Neural cell (in vitro differentiated cells): ENCODE data around the gene SLC6A18. TPM values are rescaled to one million over a fixed set of nuclear protein-coding genes. Genes with fewer than 3 reads are reported as not detected.

ENCODE experiments used
- H2AFZ ChIP-seq: fragments of 200-600, 300-800 bp; sonication (generic), shearing (Covaris generic); 2 replicates; pipeline ENCODE4 v1.6.0; 2014; ENCODE audit warnings: low read depth, mild to moderate bottlenecking, antibody characterized with exemption, low read length, moderate library complexity
- H3F3A ChIP-seq: fragments of 200-600 bp; shearing (Covaris generic); 2 replicates; pipeline ENCODE4 v1.6.1; 2016; ENCODE audit warnings: mild to moderate bottlenecking, moderate library complexity, mixed read lengths, antibody characterized with exemption, low read length; ENCODE audit not compliant: insufficient read depth, poor library complexity, severe bottlenecking
- H3K27ac ChIP-seq: fragments of 200-600, 300-800 bp; sonication (generic), shearing (Covaris generic); 2 replicates; pipeline ENCODE4 v1.5.1; 2014; ENCODE audit warnings: mild to moderate bottlenecking, low read length, moderate library complexity
- H3K27me3 ChIP-seq: fragments of 300-800, 200-600 bp; sonication (generic), shearing (Covaris generic); 2 replicates; pipeline ENCODE4 v1.6.0; 2014; ENCODE audit warnings: mild to moderate bottlenecking, low read depth, low read length, moderate library complexity; ENCODE audit not compliant: insufficient read depth
- H3K36me3 ChIP-seq: fragments of 300-800, 200-600 bp; sonication (generic), shearing (Covaris generic); 2 replicates; pipeline ENCODE4 v1.5.1; 2014; ENCODE audit warnings: mild to moderate bottlenecking, antibody characterized with exemption, low read length, moderate library complexity; ENCODE audit not compliant: insufficient read depth
- H3K4me2 ChIP-seq: fragments of 300-800, 200-600 bp; sonication (generic), shearing (Covaris generic); 2 replicates; pipeline ENCODE4 v1.6.0; 2014; ENCODE audit warnings: mild to moderate bottlenecking, low read length
- H3K4me3 ChIP-seq: fragments of 300-800, 200-600 bp; sonication (generic), shearing (Covaris generic); 2 replicates; pipeline ENCODE4 v1.5.1; 2014; ENCODE audit warnings: mild to moderate bottlenecking, low read length, moderate library complexity
- H3K79me2 ChIP-seq: fragments of 200-600 bp; shearing (Covaris generic); replicated peaks from 2 replicates; pipeline ENCODE4 v1.6.0; 2014; ENCODE audit warnings: mild to moderate bottlenecking, low read length, moderate library complexity; ENCODE audit not compliant: insufficient read depth
- H3K9ac ChIP-seq: fragments of 300-800, 200-600 bp; sonication (generic), shearing (Covaris generic); 2 replicates; pipeline ENCODE4 v1.6.1; 2016; ENCODE audit warnings: mild to moderate bottlenecking, low read length, mixed read lengths
- H3K9me2 ChIP-seq: fragments of 200-600 bp; shearing (Covaris generic); 2 replicates; pipeline ENCODE4 v1.6.1; 2016; ENCODE audit warnings: mild to moderate bottlenecking, low read length, mixed read lengths; ENCODE audit not compliant: insufficient read depth
- H3K9me3 ChIP-seq: fragments of 200-600, 300-800 bp; sonication (generic), shearing (Covaris generic); 2 replicates; pipeline ENCODE4 v1.6.1; 2016; ENCODE audit warnings: mild to moderate bottlenecking, mixed run types, low read length, moderate library complexity, mixed read lengths
- H4K20me1 ChIP-seq: fragments of 200-600 bp; shearing (Covaris generic); 2 replicates; pipeline ENCODE4 v1.6.1; 2016; ENCODE audit warnings: mild to moderate bottlenecking, mixed run types; ENCODE audit not compliant: insufficient read depth
- EP300 ChIP-seq: fragments of 450-650 bp; conservative IDR thresholded peaks from 2 replicates; pipeline ENCODE4 v1.6.1; 2014; ENCODE audit warnings: antibody characterized with exemption, mild to moderate bottlenecking, moderate library complexity; ENCODE audit not compliant: poor library complexity, severe bottlenecking
- EZH2 ChIP-seq: fragments of 200-600, 300-800 bp; shearing (Covaris generic), sonication (generic); IDR thresholded peaks from 2 replicates; pipeline ENCODE4 v1.6.1; 2014; ENCODE audit warnings: antibody characterized with exemption, low read length, borderline replicate concordance, mild to moderate bottlenecking; ENCODE audit not compliant: insufficient read depth, poor library complexity, severe bottlenecking
- MXI1 ChIP-seq: fragments of 450-650 bp; conservative IDR thresholded peaks from 2 replicates; pipeline ENCODE4 v1.6.1; 2014; ENCODE audit warnings: antibody characterized with exemption, mild to moderate bottlenecking; ENCODE audit not compliant: poor library complexity, severe bottlenecking
- POLR2AphosphoS5 ChIP-seq: IDR thresholded peaks from 2 replicates; pipeline ENCODE4 v1.6.1; 2012
- RAD21 ChIP-seq: fragments of 450-650 bp; conservative IDR thresholded peaks from 2 replicates; pipeline ENCODE4 v1.6.1; 2014; ENCODE audit warnings: antibody characterized with exemption, mild to moderate bottlenecking, moderate library complexity
- SMC3 ChIP-seq: fragments of 450-650 bp; conservative IDR thresholded peaks from 2 replicates; pipeline ENCODE4 v1.6.1; 2014; ENCODE audit warnings: antibody characterized with exemption, mild to moderate bottlenecking, moderate library complexity; ENCODE audit not compliant: poor library complexity
- TAF1 ChIP-seq: IDR thresholded peaks from 2 replicates; pipeline ENCODE4 v1.6.1; 2012; ENCODE audit warnings: low read depth
- polyA plus RNA-seq: library from polyadenylated mRNA; depleted of rRNA; stranded (reverse); fragments of >200 nt; gene quantifications from 2 replicates; pipeline ENCODE4 v1.2.3, GENCODE V29; 2014
- TF ChIP-seq, protein P1 (sequence below): IDR thresholded peaks from 2 replicates; pipeline ENCODE4 v1.6.1; 2012; ENCODE audit warnings: borderline replicate concordance
- TF ChIP-seq, protein P2 (sequence below): fragments of 450-650 bp; IDR thresholded peaks from 2 replicates; pipeline ENCODE4 v1.5.1; 2014; ENCODE audit warnings: antibody characterized with exemption, mild to moderate bottlenecking, moderate library complexity; ENCODE audit not compliant: poor library complexity, severe bottlenecking

Gene SLC6A18
- polyA plus RNA-seq, 1 donor from 2014 or later = not detected

DNA sequence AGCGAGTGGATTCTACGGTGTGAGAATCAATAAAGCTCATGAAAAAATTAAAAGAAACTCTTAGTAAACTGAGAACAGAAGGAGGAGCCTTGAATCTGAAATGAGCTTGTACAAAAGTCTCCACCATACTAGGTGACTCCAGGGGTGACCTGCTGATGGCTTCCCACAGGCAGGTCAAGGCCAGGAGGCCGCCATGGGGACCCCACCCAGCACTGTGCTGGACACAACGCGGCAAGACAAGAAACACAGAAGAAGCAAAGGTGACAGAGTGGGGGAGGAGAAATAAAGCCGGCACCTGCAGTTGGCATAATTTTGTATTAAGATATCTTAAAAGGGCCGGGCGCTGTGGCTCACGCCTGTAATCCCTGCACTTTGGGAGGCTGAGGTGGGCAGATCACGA is 35.9 kb upstream of the SLC6A18 start:
- no peak overlapping the region for H3K4me3 ChIP-seq
- no peak overlapping the region for H3K9ac ChIP-seq
- H4K20me1 ChIP-seq = no peaks in the 10 kb centered on the region
- H3K36me3 ChIP-seq = no peaks in the 10 kb centered on the region
- H3K27ac ChIP-seq = no peak overlapping the region
- H3K79me2 ChIP-seq = no peaks in the 10 kb centered on the region
- no peak overlapping the region for H2AFZ ChIP-seq
- H3K9me2 ChIP-seq = no peaks in the 10 kb centered on the region
- no peaks in the 10 kb centered on the region for H3K9me3 ChIP-seq
- H3K4me2 ChIP-seq = no peak overlapping the region
- H3F3A ChIP-seq = no peaks in the 10 kb centered on the region
- TF ChIP-seq, protein P1, sequence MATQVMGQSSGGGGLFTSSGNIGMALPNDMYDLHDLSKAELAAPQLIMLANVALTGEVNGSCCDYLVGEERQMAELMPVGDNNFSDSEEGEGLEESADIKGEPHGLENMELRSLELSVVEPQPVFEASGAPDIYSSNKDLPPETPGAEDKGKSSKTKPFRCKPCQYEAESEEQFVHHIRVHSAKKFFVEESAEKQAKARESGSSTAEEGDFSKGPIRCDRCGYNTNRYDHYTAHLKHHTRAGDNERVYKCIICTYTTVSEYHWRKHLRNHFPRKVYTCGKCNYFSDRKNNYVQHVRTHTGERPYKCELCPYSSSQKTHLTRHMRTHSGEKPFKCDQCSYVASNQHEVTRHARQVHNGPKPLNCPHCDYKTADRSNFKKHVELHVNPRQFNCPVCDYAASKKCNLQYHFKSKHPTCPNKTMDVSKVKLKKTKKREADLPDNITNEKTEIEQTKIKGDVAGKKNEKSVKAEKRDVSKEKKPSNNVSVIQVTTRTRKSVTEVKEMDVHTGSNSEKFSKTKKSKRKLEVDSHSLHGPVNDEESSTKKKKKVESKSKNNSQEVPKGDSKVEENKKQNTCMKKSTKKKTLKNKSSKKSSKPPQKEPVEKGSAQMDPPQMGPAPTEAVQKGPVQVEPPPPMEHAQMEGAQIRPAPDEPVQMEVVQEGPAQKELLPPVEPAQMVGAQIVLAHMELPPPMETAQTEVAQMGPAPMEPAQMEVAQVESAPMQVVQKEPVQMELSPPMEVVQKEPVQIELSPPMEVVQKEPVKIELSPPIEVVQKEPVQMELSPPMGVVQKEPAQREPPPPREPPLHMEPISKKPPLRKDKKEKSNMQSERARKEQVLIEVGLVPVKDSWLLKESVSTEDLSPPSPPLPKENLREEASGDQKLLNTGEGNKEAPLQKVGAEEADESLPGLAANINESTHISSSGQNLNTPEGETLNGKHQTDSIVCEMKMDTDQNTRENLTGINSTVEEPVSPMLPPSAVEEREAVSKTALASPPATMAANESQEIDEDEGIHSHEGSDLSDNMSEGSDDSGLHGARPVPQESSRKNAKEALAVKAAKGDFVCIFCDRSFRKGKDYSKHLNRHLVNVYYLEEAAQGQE = no peak
- TF ChIP-seq EP300 = no peak
- TF ChIP-seq SMC3 = no peak
- TF ChIP-seq TAF1 = no peak
- no peak for TF ChIP-seq POLR2AphosphoS5
- TF ChIP-seq, protein P2, sequence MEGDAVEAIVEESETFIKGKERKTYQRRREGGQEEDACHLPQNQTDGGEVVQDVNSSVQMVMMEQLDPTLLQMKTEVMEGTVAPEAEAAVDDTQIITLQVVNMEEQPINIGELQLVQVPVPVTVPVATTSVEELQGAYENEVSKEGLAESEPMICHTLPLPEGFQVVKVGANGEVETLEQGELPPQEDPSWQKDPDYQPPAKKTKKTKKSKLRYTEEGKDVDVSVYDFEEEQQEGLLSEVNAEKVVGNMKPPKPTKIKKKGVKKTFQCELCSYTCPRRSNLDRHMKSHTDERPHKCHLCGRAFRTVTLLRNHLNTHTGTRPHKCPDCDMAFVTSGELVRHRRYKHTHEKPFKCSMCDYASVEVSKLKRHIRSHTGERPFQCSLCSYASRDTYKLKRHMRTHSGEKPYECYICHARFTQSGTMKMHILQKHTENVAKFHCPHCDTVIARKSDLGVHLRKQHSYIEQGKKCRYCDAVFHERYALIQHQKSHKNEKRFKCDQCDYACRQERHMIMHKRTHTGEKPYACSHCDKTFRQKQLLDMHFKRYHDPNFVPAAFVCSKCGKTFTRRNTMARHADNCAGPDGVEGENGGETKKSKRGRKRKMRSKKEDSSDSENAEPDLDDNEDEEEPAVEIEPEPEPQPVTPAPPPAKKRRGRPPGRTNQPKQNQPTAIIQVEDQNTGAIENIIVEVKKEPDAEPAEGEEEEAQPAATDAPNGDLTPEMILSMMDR = no peak
- no peak for TF ChIP-seq EZH2
- no peak for TF ChIP-seq MXI1
- H3K27me3 ChIP-seq = no peaks in the 10 kb centered on the region

DNA sequence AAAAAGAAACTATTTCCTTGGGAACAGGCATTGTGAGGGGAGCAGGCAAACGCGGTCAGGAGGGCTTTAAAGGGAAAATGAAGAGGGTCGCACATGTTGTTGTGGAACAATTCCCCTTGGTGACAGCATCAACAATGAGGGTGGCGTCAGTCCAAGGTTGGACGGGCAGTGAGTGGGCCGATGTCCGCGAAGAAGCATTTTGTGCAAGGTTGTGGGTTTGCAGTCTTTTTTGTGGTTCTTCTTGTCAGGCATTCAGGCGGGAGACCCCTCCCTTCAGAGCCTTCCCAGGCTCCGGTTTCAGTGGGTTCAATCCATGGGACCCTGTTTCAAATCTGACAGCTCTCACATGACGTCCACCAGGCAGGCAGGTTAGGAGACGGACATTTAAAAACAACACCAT is 34.9 kb upstream of the SLC6A18 start:
- no peaks in the 10 kb centered on the region for H3K27me3 ChIP-seq
- no peaks in the 10 kb centered on the region for H3K36me3 ChIP-seq
- no peak overlapping the region for H3K4me2 ChIP-seq
- TF ChIP-seq, protein P2 = no peak
- TF ChIP-seq, protein P1 = no peak
- TF ChIP-seq EZH2 = no peak
- no peak for TF ChIP-seq EP300
- no peak for TF ChIP-seq SMC3
- TF ChIP-seq TAF1 = no peak
- TF ChIP-seq POLR2AphosphoS5 = no peak
- no peak for TF ChIP-seq MXI1
- TF ChIP-seq RAD21 = no peak
- no peak overlapping the region for H3K9ac ChIP-seq
- no peaks in the 10 kb centered on the region for H3F3A ChIP-seq
- H3K79me2 ChIP-seq = no peaks in the 10 kb centered on the region
- H3K27ac ChIP-seq = peak overlapping the region; percentile 49
- H3K9me3 ChIP-seq = no peaks in the 10 kb centered on the region
- no peak overlapping the region for H2AFZ ChIP-seq
- no peak overlapping the region for H3K4me3 ChIP-seq
- H3K9me2 ChIP-seq = no peaks in the 10 kb centered on the region
- no peaks in the 10 kb centered on the region for H4K20me1 ChIP-seq
